Dermis blood vessel endothelial cell (primary cell): Measurements from ENCODE around the gene MYO1F. TPM values are rescaled to one million over a fixed set of nuclear protein-coding genes. Genes with fewer than 3 reads are reported as not detected.
"Not testable (repeated sequence)": the region's sequence is repeated elsewhere in the genome, so short reads cannot be mapped to it uniquely, and the experiment has no call there.

Experiments used
- DNase-seq: peaks from one replicate; pipeline ENCODE4 v3.0.0; 2010
- total RNA-seq: library from RNA; depleted of rRNA; stranded (reverse); fragments of >200 nt; gene quantifications from 2 replicates; pipeline ENCODE4 v1.2.3, GENCODE V29; 2014

MYO1F gene
- total RNA-seq, 1 donor from 2014 or later: 0.34 TPM

- no peak for DNase-seq
Observed at GRCh38 chr19:8596168-8596567, 18.9 kb upstream of the MYO1F start.

GRCh38 chr19:8595651-8596050 is 18.4 kb upstream of the MYO1F start:
- DNase-seq: no peak

- no peak for DNase-seq
Observed at GRCh38 chr19:8593931-8594330, 16.7 kb upstream of the MYO1F start.

DNA sequence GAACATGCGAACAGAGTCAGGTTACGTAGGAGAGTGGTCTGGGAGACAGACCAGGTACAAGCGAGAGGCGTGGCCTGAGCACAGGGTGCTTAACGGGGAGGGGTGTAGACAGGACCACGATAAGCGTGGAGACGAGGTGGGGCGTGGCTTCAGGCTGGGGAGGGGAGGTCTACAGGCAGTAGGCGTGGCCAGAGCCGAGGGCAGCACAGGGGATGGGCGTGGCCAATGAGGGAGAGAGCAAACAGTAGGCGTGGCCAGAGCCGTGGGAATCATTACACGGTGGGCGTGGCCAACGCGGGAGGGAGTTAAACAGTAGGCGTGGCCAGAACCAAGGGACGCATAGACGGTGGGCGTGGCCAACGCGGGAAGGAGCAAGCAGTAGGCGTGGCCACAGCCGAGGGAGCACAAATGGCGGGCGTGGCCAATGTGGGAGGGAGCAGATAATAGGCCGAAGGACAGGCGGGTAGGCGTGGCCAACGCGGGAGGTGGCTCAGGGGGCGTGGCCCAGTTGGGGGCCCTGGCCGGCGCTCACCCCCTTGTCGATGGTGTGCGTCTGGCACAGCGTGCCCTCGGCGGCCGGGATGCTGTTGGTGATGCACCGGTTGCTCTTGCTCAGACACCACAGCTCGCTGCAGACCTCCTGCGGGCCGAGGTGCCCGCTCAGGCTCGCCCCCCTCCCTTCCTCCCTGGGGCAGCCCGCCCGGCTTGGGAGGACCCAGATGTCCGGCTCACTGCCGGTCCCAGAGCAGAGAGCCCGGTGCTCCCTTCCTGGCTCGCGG is 15.2 kb upstream of the MYO1F start:
- DNase-seq: peak; percentile 89

DNA sequence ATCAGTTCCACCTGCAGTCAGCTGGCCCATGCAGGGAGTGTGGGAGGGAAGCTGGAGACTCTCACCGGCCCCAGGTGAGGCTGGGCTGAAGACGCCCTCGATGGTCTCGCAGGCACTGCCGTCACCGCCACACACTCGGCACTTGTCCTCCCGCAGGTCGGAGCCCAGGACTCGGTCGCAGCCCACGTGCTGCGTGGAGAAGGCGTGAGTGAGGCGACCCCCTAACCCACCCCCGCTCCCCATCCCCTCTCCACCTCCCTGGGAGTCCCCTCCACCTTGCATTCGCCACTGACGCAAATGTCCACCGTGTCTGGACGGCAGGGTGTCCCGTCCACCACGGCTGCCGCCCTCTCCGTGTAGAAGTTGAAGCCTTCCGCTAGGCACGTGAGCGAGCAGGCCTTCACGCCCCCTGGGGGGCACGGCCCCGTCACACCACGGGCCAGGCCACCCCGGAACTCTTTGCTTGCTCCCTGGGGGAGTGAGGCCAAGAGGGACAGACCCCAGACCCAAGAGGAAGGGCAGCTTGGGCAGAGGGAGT is 12.0 kb upstream of the MYO1F start:
- no peak for DNase-seq

DNA sequence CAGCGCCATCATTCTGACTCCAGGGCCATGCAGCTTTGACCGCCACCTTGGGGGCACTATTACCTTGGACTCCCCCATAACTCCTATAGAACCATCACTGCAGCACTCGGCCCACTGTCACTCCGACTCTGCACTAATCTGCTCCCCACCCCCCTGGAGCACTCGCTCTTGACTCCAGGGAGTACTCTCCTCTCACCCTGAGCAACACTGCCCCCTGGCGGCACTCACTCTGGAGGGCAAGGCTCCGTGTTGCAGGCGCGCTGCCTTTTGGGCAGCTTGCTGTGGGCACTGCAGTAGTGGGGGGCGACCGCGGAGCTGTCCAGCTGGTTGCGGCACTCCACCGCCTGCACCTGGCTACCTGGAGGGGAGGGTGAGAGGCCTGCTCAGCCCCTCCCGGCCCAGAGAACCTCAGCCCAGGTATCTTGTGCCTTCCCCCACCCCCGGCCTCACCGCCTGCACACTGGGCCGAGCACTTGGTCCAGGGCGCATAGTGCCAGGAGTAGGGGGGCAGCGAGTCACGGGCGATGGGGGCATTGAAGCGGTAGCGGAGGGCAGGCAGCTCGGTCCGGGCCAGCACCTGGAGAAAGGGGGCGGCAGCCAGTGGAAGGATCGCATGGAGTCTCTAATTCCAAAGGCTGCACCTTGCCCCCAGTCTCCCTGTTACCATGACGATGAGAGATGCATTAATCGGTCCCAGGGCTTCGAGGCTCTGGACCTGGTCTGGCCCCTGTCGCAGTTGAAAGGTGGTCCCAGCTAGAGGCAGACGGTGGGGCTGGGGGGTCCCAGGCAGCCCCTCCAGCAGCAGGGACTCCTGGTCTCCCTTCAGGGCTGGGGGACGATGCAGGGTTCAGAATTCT is 8.9 kb upstream of the MYO1F start:
- peak; percentile 59 for DNase-seq

GRCh38 chr19:8584965-8585893 is 8.0 kb upstream of the MYO1F start:
- DNase-seq: no peak

- DNase-seq: peak; percentile 78
Observed at GRCh38 chr19:8580710-8581281, 3.6 kb upstream of the MYO1F start.

GRCh38 chr19:8578642-8579265 is 1.5 kb upstream of the MYO1F start:
- DNase-seq: peak; percentile 80

GRCh38 chr19:8577741-8578140 is 499 bp upstream of the MYO1F start:
- DNase-seq: no peak

DNA sequence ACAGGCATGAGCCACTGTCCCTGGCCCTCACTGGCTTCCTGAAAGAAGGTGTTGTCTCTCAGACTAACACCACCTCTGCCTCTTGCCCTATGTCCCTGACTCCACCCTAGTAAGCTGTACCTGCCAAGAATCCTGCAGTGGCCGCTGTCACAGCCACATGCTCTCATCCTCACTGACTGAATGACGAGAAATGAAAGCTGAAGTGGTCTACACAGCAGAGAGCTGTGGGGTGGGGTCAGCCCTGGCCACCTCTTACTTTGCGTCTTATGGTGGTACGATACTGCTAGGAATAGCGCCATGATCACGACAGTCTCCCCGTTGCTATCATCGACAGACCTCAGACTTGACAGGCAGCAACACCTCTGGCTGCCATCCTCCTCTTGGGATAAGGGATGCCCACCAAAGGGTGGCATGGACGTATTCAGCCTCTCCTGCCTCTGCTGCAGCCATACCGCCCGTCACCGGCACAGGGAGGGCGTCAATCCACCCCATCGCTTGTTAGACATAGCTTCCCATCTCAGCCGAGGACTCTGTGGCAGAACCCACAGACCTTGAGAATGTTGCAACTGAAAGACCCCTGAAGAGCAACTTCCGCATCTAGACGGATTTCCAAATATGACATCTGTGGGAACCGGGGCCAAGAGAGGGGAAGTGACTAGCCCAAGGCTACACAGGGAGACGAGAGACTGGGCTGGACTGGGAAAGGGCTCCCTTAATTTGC is 809 bp downstream of the MYO1F start:
- no peak for DNase-seq

- DNase-seq: no peak
Observed at GRCh38 chr19:8575467-8575997, 1.7 kb downstream of the MYO1F start.

- DNase-seq: not testable (repeated sequence)
Observed at GRCh38 chr19:8574619-8574922, 2.7 kb downstream of the MYO1F start.

DNA sequence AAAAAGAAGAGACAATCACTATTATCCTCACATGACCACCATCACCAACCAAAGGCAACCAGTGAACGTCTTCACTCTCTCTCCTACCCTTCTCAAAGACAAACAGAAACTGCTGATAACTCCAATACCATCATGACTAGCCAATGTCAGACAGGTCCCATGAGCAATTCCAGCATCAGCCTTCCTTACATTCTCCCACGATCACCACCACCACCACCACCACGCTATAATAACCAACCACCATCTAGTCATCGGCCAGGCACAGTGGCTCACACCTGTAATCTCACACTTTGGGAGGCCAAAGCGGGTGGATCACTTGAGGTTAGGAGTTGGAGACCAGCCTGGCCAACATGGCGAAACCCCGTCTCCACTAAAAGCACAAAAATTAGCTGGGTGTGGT is 3.9 kb downstream of the MYO1F start:
- no peak for DNase-seq

DNA sequence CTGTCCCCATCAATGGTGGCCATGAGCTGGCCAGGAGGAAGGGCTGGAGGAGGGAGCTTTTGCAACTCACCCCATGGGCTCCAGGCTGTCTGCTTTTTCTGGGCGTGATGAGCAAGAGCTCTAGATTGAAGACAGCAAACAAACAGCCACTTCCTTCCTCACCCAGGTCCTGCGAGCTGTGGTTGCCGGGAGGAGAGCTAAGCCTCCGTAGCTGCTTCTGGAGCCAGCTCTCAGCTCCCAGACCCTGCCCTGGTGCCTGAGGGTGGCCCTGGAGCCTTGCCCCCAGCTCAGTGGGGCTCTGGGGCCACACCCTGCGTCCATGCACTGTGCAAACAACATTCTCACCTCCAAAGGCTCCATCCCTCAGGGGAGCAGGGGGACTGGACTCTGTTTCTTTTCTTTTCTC is 6.2 kb downstream of the MYO1F start:
- DNase-seq: no peak

DNA sequence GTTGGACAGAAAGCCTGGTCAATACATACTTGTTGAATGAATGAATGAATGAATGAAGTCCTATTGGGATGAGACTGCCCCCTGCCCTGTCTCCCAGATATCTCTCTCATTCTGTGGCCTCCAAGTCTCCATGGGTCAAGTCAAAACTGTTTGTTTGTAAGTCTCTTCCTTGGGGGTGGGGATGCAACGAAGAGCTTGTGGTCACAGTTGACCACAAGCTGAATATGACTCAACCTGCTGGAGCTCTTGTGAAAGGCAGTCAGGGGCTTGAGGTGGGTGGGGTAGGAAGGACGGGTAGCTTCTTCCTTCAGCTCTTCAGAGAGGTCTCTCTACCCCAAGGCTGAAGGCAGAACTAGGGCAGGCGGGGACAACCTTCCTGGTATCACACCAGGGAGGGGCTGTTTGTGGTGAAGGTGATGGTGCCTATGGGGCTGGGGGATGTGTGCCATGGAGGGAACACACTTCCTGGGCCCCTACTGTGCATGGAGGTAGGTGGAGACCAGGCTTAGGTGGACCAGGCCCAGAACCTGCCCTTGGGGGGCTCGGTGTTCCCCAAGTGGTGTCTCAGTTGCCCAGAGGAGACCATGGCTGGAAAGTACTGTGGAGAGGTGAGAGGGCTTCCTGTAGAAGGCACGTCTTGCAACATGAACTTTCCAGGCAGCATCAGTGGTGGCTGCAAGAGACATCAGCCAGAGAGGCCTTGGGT is 8.0 kb downstream of the MYO1F start:
- no peak for DNase-seq

- no peak for DNase-seq
Observed at GRCh38 chr19:8567522-8568172, 9.6 kb downstream of the MYO1F start.

DNA sequence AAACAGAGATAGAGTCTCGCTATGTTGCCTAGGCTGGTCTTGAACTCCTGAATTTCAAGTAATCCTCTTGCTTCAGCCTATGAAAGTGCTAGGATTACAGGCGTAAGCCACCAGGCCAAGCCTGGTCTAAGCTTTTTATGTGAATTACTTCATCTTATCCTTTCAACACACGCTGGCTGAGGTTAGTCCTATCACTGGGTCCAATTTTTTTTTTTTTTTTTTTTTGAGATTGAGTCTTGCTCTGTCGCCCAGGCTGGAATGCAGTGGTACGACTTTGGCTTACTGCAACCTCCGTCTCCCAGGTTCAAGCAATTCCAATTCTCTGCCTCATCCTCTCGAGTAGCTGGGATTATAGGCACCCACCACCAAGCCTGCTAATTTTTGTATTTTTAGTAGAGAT is 10.4 kb downstream of the MYO1F start:
- no peak for DNase-seq

DNA sequence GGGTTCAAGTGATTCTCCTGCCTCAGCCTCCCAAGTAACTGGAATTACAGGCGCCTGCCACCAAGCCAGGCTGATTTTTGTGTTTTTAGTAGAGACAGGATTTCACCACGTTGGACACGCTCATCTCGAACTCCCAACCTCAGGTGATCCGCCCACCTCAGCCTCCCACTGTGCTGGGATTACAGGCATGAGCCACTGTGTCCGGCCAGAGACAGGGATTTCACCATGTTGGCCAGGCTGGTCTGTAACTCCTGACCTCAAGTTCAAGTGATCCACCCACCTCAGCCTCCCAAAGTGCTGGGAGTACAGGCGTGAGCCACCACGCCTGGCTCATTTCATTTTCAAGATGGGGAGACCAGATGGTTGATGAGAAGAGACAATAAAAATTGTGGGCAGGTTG is 12.4 kb downstream of the MYO1F start:
- not testable (repeated sequence) for DNase-seq
